Activated T-helper 1 cell treated with Interleukin-2 at 50 U/mL for 16 hours (primary cell): ENCODE measurements around the gene RNF145.
A peak's percentile ranks its signal among the peaks of the same experiment; 100 is the strongest.
"Not testable (repeated sequence)": the region's sequence is repeated elsewhere in the genome, so short reads cannot be mapped to it uniquely, and the experiment has no call there.

Experiments used
- DNase-seq: peaks from one replicate; pipeline ENCODE4 v3.0.0-alpha.2; 2020; ENCODE audit warnings: low read depth

The RNF145 gene

GRCh38 chr5:159209438-159210209, at the start of gene RNF145:
TSS of gene RNF145 (minus strand) at chr5:159209553. CDS start at chr5:159203617, 5,936 bp downstream.
- peak; percentile 90 for DNase-seq

- DNase-seq: no peak
Observed at GRCh38 chr5:159258361-159258760, 49.0 kb upstream of the RNF145 start.

GRCh38 chr5:159257629-159258283, 48.4 kb upstream of the RNF145 start:
- DNase-seq: no peak

GRCh38 chr5:159257007-159257406, 47.7 kb upstream of the RNF145 start:
- no peak for DNase-seq

- DNase-seq: no peak
Observed at GRCh38 chr5:159252195-159252594, 42.8 kb upstream of the RNF145 start.

GRCh38 chr5:159249158-159249557, 39.8 kb upstream of the RNF145 start:
- DNase-seq: no peak

GRCh38 chr5:159244890-159245289, 35.5 kb upstream of the RNF145 start:
- DNase-seq: no peak

GRCh38 chr5:159244163-159244562, 34.8 kb upstream of the RNF145 start:
- no peak for DNase-seq

GRCh38 chr5:159243385-159243784, 34.0 kb upstream of the RNF145 start:
- no peak for DNase-seq

- no peak for DNase-seq
Observed at GRCh38 chr5:159242656-159243055, 33.3 kb upstream of the RNF145 start.

- no peak for DNase-seq
Observed at GRCh38 chr5:159241946-159242552, 32.7 kb upstream of the RNF145 start.

GRCh38 chr5:159240301-159240870, 31.0 kb upstream of the RNF145 start:
- no peak for DNase-seq

GRCh38 chr5:159235871-159236520, 26.6 kb upstream of the RNF145 start:
- not testable (repeated sequence) for DNase-seq

GRCh38 chr5:159231167-159231566, 21.8 kb upstream of the RNF145 start:
- DNase-seq: no peak

GRCh38 chr5:159230657-159231056, 21.3 kb upstream of the RNF145 start:
- DNase-seq: no peak

GRCh38 chr5:159228097-159228496, 18.7 kb upstream of the RNF145 start:
- DNase-seq: not testable (repeated sequence)

- DNase-seq: no peak
Observed at GRCh38 chr5:159227452-159227851, 18.1 kb upstream of the RNF145 start.

- no peak for DNase-seq
Observed at GRCh38 chr5:159226451-159226850, 17.1 kb upstream of the RNF145 start.

- DNase-seq: no peak
Observed at GRCh38 chr5:159224471-159224870, 15.1 kb upstream of the RNF145 start.

- no peak for DNase-seq
Observed at GRCh38 chr5:159223469-159223868, 14.1 kb upstream of the RNF145 start.

GRCh38 chr5:159220206-159220605, 10.9 kb upstream of the RNF145 start:
- no peak for DNase-seq

GRCh38 chr5:159218595-159219023, 9.3 kb upstream of the RNF145 start:
- no peak for DNase-seq
